Inflammatory macrophage (primary cell): Measurements from ENCODE around the gene MANSC1.

ENCODE experiments used
- DNase-seq, 2 donors: peaks; one replicate each; pipeline ENCODE4 v3.0.0-alpha.2; 2020 to 2022
- total RNA-seq, 18 experiments: gene quantifications; one replicate each; lab custom pipeline; 2026; ENCODE audit warnings: mixed read lengths in 6 of 18, inconsistent platforms in 2 of 18; lab: John Stamatoyannopoulos, UW

MANSC1 gene
- 0.03 to 1.8 (median 0.38) reads per million in 18 experiments for total RNA-seq

DNA sequence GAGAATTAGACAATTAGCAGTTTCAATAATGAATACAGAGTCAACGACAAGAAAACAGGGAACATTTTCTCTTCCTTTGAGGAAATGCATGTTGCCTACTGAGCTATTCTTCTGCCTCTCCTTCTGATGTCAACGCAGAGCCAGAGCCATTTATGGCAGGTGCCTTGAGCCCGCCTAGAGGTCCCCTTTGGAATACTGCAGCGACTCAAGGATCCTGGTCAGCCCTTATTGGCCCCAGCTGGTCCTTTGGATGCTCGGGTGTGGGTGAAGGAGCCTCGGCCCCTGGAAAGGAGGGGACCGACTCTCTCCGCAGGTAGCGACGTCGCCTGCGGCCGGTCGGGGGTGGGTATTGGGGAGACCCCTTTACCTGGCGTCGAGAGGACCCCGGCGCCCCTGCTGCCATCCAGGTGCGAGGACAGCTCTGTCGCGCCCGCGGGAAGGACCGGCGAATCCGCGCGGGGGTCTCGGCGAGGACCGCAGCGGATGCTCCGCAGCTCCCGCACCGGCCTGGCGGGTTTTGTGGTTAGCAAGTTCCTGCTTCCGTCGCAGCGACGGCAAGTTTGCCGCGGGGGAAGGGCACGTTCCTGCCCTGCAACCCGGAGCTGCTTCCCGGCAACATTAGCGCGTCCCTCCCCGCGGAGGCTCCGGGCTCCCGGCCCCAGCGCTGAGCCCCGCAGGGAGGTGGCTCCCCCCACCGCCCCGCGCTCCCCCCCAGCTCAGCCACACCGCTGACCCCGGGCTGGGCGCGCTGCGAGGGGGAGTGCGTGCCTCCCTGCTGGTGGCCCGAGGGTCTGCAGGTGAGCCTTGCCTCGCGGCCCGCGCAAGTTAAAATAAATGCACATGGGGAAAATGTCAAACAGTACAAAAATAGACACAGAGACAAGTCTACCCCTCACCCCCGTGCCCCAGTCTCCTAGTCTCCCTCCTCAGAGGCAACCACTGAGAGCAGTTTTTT is at the start of gene MANSC1:
Gene MANSC1, minus strand, starts transcription at position 532 of the 955 bp plus-strand sequence. CDS start 6,928 bp downstream, outside the sequence.
- DNase-seq: peak; percentile 28 to 30

DNA sequence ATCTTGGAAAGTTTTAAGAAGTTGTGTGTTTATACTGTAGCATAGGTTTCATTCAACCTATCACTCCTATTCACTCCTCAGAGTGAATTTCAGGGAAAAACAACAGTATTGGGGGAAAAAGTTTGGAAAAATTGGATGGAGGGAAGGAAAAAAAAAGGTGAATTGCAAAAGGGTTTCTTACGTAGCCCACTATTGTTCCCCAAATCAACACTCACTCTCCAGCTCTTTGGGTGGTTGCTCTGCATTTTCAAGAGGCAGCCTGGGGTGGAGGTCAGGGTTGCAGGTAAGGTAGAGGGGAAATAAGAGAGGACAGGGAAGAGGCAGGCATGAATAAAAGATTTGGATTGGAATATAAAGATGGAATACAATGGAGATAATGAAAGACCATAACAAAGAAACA is 49.1 kb upstream of the MANSC1 start:
- no peak for DNase-seq

DNA sequence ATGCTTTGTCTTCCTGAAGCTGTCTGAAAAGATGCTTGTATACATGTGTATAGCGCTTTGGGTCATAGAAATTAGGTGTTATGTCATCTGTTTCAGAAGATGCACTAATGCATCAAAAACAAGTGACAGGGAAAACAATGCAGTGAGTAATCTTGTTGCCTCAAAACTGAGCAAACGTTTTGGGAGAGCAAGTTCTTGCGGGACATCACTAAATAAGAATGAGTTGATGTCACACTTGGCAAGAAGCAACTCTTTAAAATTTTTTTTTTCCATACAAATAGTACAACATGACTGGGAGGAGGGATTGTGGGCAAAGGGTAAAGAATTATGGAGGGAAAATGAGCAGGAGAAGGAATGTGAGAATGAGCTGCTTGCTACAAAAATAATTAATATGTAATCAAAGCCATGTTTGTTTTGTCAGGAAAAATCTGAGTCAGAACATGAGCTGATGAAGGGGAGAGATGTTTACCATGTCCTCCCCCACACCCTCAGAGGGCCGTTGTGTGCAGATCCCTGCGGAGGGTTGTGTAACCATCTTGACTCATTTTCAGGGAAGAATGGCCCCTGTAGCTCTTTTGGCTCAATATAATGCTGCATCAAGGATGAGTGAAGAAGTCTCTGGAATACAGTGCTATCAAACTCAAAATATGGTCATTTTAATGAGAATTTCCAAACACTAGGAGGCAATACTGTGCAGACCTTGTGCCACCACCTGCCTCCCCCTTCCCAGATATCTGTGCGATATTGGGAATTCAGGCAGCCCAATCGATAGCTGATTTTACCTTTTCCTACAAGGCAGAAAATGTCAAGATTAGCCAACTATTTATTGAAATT is 48.2 kb upstream of the MANSC1 start:
- DNase-seq: peak; percentile 16 to 49

DNA sequence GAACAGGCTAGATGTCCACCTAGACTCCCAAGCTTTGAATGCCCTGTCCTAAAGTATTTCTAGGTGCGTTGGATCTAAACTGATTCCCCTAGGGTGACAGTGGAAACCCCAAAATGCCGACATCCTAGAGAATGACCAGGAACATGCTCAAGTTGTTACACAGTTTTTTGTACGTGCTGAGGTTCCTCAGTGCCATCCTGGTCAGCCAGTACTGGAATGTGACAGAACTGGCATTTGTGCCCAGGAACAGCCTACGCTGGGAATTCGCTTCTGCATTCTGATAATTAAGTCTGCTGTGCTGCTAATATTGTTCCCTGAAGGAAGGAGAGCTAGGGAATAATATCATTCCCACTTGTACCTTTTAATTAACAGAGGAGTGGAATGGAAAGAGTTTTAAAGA is 47.1 kb upstream of the MANSC1 start:
- no peak for DNase-seq

DNA sequence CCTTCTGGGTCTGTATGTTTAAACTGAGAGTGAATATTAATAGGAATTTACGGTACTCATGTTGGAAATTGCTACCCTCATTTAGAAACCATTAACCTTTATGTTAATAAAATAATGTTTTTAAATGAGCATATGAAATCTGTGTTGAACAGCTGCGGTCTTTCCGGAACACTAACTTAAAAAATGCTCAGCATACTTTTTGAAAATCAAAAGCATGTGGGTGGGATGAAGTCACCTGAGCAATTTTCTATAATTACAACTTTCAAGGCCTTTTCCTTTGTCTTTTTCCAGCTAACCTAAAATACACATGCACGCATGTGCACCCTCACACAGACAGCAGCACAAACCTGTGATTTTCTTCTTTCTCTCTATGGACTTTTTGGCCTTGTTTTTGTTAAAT is 46.7 kb upstream of the MANSC1 start:
- DNase-seq: no peak

DNA sequence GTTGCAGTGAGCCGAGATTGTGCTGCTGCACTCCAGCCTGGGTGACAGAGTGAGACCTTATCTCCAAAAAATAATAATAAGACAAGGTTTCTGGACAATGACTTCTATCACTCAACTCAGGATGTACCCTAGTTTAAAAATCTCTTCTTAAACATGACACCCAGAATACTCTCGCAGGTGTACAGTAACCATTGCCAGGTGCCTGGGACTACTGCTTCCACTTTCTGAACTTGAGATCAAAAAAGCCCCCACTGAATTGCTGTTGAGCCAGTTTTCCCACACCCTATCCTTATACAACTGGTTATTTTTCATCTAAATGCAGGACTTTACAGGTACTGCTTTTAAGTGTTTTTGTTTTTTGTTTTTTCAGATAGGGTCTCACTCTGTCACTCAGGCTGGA is 43.1 kb upstream of the MANSC1 start:
- no peak for DNase-seq

DNA sequence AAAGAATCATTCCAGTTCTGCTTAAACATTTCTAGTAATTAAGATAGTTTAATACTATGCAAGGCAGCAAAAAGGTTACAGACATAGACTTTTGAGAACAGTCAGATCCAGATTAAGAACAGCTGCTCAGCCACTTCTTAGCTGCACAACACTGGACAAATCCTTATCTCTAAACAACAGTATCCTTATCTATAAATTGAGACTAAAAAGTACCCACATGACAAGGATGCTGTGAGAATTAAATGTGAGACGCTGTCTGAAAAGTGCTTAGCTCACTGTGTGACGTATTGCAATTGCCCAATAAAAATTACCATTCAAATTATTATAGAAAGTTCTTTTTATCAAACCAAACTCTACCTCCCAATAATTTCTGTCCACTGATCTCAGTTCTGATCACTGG is 42.4 kb upstream of the MANSC1 start:
- no peak for DNase-seq

DNA sequence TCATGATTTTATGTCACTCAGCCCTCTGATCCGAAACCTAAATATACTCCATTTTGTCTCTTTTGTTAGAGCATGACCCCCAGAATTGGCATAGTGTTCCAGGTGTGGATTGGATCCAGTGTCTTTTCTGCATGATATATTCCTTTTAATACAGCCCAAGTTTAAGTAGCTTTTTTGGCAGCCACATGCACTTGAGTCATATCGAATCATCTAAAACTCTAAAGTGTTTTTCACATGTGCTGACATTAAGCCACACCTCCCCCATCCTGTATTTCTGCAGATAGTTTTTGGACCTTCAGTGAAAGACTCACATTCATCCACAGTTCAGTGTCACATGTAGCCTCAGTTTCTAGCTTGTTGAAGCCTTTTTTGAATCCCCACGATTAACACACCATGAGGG is 37.5 kb upstream of the MANSC1 start:
- no peak for DNase-seq

DNA sequence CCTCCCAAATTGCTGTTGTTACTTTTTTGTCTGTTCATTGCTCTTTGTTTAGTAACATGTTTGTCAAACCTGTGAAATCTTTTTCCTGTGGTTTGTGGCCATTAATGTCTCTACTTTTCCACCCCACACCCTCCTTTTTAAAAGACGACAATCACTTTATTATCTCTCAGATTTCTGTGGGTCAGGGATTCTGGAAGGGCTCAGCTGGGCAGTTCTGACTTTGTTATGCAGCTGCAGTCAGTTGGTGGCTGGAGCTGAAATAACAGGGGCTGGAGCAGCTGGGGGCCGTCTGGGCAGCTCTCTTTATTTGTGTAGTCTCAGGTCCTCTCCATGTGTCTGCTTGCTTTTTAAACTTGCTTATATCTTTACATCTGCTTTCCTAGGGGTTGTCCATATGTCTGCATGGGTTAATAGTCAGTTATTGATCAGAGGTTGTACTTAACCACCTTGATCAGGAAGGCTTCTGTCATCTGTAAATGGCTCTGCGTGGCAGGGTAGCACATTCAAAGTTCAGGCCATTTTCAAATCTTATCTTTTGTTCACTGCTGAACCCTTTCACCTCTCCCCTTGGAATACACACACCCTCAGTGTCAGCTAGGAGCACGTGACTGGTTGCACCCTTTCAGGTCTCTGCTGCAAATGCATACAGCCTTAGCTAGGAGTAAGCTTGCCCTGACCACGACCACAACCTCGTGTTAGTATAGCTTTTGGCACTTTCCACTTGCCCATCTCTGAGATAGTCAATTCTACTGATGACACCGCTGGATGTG is 34.7 kb upstream of the MANSC1 start:
- no peak for DNase-seq

DNA sequence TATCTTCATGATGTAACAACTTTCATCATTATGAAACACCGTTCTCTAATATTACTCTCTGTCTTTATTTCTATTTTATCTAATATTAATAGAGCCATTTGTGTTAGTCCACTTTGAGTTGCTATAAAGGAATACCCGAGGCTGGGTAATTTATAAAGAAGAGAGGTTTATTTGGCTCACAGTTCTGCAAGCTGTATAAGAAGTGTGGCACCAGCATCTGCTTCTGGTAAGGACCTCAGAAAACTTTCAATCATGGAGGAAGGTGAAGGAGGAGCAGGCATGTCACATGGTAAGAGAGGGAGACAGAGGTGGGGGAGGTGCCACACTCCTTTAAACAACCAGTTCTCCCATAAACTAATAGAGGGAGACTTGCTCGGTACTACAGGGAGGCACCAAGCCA is 31.9 kb upstream of the MANSC1 start:
- DNase-seq: no peak

DNA sequence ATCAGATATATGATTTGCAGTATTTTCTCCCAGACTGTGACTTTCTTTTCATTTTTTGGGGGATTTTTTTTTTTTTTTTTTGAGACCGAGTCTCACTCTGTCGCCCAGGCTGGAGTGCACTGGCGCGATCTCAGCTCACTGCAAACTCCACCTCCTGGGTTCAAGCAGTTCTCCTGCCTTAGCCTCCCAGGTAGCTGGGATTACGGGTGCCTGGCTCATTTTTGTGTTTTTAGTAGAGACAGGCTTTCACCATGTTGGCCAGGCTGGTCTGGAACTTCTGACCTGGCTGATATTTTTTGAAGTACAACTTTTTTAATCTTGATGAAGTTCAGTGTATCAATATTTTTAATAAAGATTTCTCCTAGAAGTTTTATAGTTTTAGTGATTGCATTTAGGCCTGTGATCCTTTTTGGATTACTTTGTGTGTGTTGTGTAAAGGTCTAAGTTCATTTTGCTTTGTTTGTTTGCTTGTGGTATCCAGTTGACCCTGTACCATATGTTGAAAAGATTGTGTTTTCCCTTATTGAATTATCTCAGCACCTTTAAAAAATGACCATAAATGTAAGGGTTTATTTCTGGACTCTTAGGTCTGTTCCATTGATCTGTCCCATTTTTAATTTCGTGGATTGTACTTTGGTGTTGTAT is 31.0 kb upstream of the MANSC1 start:
- no peak for DNase-seq

DNA sequence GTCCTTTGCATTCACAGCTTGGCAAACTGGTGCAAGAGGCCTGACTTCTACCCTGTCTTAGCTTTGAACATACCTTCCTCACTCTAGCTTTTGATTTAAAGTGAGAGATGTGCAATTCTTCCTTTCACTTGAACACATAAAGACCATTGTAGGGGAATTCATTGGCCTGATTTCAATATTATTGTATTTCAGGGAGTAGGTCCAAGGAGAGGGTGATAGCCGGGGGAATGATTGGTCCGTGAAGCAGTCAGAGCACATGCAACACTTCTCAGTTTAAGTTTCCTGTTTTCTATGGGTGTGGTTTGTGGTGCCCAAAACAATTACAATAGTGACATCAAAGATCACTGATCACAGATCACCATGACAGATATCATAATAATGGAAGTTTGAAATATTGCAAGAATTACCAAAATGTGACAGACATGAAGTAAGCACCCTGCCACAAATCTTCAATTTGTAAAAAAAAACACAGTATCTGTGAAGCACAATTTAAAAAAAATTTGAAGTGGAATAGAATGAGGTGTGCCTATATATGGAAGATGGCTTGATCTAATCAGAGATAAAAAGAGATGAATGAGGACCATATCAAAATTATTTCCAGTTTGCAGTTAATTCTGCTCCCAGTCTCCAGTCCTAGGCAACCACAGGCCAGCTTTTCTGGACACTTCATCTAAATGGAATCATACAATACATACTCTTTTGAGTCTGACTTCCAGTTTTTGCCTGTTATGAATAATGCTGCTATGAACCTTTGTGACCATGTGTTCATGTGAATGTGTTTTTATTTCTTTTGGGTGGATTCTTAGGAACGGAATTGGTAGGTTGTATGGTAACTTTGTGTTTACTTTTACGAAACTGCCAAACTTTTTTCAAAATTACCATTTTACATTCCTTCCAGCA is 30.0 kb upstream of the MANSC1 start:
- DNase-seq: peak; percentile 58 to 78

DNA sequence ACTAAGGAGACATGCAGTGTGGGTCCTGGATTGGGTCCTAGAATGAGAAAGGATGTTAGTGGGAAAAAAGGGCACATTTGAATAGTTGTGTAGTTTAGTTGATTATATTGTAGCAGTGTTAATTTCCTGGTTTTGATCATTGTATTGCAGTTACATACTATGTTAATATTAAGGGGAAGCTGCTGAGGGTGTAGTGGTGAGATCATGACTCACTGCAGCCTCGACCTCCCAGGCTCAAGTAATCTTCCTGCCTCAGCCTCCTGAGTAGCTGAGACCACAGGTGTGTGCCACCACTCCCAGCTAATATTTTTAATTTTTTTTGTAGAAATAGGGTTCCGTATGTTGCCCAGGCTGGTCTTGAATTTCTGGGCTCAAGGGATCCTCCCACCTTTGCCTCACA is 28.6 kb upstream of the MANSC1 start:
- peak; percentile 16 to 44 for DNase-seq

DNA sequence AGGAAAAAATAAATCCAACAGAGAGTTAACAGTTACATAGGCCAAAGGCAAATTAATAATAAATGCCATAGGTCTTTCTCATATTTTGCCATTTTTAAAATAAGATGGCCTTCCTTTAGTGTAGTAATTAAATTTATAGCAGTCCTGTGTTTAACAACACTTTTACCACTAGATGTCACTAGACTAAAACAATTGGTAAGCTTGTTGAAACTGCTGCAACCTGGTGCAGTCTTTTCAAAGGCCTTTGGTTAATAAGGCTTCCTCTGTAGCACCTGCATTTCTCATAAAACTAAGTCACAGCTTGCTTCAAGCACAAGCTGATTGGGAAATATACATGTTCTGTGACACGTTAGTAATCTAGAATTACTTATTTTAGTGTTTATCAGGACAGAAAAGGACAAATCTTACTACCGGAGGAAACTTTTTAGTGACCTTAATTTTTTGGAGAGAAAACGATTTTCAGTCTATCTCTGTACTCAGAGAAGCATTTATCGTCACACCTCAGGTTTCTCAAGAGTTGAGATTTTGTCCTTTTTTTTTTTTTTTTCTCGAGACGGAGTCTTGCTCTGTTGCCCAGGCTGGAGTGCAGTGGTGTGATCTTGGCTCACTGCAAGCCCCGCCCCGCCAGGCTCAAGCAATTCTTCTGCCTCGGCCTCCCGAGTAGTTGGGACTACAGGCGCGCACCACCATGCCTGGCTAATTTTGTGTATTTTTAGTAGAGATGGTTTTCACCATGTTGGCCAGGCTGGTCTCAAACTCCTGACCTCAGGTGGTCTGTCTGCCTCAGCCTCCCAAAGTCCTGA is 26.8 kb upstream of the MANSC1 start:
- DNase-seq: peak; percentile 53 to 84

DNA sequence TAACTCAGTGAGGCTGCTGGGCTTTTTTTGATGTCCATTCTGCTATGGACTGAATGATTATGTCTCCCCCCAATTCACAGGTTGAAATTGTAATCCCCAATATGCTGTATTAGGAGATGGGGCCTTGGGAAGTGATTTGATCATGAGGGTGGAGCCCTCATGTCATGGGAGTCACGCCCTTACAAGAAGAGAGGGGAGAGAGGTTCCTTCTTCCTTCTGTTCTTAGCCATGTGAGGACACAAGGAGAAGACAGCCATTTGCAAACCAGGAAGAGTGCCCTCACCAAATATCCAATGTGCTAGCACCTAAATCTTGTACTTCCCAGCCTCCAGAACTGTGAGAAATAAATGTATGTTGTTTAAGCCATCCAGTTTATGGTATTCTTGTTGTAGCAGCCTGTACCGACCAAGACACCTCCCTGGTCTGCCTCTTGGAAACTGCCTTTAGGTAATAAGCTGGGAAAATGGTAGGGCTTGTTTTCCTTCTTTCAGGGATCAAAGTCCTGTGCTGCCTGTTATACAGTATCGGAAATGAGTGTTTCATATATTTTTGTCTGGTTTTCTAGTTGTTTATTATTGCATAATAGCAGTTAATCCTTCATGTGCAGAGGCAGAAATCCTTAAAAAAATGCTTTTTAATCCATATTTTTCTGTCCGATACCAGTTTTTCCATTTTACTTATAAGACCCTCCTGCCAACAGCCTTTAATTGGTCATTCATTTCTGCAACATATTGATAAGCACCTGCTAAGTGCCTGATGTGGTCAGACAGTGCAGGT is 23.1 kb upstream of the MANSC1 start:
- DNase-seq: peak; percentile 13 to 19

DNA sequence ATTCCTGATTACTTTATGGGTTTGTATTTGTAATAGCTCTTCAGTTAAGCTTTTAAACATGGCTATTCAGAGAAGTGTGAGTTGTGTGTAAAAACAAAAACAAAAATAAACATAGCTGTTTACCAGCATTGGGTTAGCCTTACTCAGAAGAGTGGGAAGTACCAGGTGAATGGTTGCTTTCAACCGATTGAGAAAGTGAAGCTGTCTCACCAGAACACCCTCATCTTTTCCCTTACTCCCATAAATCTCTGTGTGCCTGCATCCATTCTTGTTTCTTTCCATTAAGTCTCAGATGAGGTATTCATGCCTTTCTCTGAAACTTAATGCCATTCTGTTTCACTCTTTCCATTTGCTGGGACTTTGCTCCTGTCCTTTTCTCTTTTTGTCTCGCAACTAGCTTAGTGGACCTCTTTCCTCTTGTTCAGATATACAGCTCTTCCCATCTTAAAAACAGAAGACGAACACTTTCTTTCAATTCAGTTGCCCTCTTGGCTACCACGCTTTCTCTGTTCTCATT is 17.5 kb upstream of the MANSC1 start:
- no peak for DNase-seq

DNA sequence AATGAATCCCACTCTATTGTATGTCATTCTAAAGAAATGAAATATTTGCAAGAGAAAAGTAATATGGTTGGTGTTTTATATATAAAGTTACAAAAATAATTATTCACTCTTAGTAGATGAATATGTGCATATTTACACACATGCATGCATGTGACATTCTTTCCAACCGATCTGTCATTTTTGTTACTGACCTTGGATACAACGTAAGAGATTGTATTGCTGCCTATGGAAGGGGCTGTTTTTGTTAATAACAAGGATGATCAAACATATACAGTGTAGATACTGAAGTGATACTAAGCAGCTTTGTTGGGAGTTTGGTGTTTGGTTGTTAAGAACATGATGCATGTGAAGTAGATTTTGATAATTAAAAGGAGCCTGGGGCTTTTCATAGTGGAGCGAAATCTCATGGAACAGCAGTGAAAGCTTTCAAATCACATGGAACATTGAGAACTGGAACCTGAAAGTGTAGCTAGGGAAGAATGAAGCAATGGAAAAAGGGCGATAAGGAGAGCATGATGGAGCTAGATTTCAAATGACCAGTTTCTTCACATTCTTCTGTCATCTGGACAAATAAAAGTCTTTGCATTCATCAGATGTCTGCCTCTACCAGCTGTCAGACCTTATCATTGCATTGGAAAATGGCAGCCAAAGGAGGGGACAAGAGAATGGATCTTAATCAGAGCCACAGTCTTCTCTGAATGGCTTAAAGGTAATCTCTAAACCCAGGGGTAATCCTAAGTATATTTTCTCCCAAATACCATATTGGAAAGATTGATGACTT is 16.8 kb upstream of the MANSC1 start:
- DNase-seq: no peak

DNA sequence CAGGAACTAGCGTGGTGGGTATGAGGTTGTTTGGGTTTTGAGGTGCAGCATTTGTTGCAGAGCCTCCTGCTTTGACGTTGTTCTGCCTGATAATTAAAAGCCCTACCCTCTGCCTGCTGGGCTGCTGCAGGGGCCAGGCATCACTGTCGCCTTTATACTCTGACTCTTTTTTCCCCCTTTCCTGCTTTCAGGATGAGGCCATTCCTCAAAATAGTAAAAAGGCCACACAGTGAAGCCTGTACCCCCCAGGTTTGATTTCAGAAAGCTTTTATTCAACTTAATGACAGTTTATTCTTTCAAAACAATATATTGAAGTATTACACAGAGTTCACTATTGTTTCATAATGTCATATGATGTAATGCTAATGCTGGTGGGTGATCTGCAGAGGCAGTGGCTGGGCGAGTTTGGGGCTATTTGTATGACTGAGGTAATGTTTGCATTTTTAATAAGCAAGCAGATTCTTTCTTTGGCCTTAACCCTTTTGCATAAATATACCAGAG is 15.9 kb upstream of the MANSC1 start:
- peak; percentile 70 to 85 for DNase-seq
